Measurements from ENCODE around the gene SCN5A.

- TF ChIP-seq, protein P1, sequence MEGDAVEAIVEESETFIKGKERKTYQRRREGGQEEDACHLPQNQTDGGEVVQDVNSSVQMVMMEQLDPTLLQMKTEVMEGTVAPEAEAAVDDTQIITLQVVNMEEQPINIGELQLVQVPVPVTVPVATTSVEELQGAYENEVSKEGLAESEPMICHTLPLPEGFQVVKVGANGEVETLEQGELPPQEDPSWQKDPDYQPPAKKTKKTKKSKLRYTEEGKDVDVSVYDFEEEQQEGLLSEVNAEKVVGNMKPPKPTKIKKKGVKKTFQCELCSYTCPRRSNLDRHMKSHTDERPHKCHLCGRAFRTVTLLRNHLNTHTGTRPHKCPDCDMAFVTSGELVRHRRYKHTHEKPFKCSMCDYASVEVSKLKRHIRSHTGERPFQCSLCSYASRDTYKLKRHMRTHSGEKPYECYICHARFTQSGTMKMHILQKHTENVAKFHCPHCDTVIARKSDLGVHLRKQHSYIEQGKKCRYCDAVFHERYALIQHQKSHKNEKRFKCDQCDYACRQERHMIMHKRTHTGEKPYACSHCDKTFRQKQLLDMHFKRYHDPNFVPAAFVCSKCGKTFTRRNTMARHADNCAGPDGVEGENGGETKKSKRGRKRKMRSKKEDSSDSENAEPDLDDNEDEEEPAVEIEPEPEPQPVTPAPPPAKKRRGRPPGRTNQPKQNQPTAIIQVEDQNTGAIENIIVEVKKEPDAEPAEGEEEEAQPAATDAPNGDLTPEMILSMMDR (IDR thresholded peaks at IDR 0.05) = no peak
- TF ChIP-seq POLR2A (IDR thresholded peaks at IDR 0.05) = no peak
Measured at GRCh38 chr3:38649500-38650247, at the start of gene SCN5A.
